Measurements from ENCODE around the gene AP5Z1.

AP5Z1 gene

GRCh38 chr7:4749798-4750197 lies 25.6 kb upstream of the AP5Z1 start:
- Histone ChIP-seq H3K4me3 (no peak overlapping the region), H3K36me3 (ENCODE audit: insufficient read depth, low read length) (peaks cover 60% of the 10 kb centered on the region), H3K27ac (no peak overlapping the region), H3K9me3 (ENCODE audit: low read depth, low read length) (no peaks in the 10 kb centered on the region), H3K9ac (ENCODE audit: insufficient read length) (no peak overlapping the region)
- TF ChIP-seq FOXP2 (optimal IDR thresholded peaks at IDR 0.05; ENCODE audit: control extremely low read depth, extremely low read length, insufficient read depth) (no peak), POLR2AphosphoS5 (IDR thresholded peaks at IDR 0.05; ENCODE audit: borderline replicate concordance, low read depth, low read length) (no peak), EZH2 (IDR thresholded peaks at IDR 0.05) (no peak)
- no peak for DNase-seq (ENCODE audit: low read depth, low spot score)

- TF ChIP-seq EZH2 (IDR thresholded peaks at IDR 0.05) (no peak), POLR2AphosphoS5 (IDR thresholded peaks at IDR 0.05; ENCODE audit: borderline replicate concordance, low read depth, low read length) (no peak), FOXP2 (optimal IDR thresholded peaks at IDR 0.05; ENCODE audit: control extremely low read depth, extremely low read length, insufficient read depth) (no peak)
- Histone ChIP-seq H3K4me3 (no peak overlapping the region), H3K36me3 (ENCODE audit: insufficient read depth, low read length) (peaks cover 72% of the 10 kb centered on the region), H3K9ac (ENCODE audit: insufficient read length) (no peak overlapping the region), H3K9me3 (ENCODE audit: low read depth, low read length) (no peaks in the 10 kb centered on the region), H3K27ac (no peak overlapping the region)
- no peak for DNase-seq (ENCODE audit: low read depth, low spot score)
Observed at GRCh38 chr7:4751398-4751947, 23.9 kb upstream of the AP5Z1 start.

- no peak for DNase-seq (ENCODE audit: low read depth, low spot score)
- no peak overlapping the region for H3K4me3 ChIP-seq
- no peak for TF ChIP-seq FOXP2 (optimal IDR thresholded peaks at IDR 0.05; ENCODE audit: control extremely low read depth, extremely low read length, insufficient read depth)
- H3K36me3 ChIP-seq (ENCODE audit: insufficient read depth, low read length) = peaks cover 71% of the 10 kb centered on the region
- no peak overlapping the region for H3K27ac ChIP-seq
- H3K9ac ChIP-seq (ENCODE audit: insufficient read length) = no peak overlapping the region
- H3K9me3 ChIP-seq (ENCODE audit: low read depth, low read length) = no peaks in the 10 kb centered on the region
Observed at GRCh38 chr7:4753598-4754432, 21.6 kb upstream of the AP5Z1 start.

GRCh38 chr7:4754433-4755010 lies 20.9 kb upstream of the AP5Z1 start:
- no peak for DNase-seq (ENCODE audit: low read depth, low spot score)
- H3K9ac ChIP-seq (ENCODE audit: insufficient read length) = no peak overlapping the region
- no peak overlapping the region for H3K27ac ChIP-seq
- H3K36me3 ChIP-seq (ENCODE audit: insufficient read depth, low read length) = peaks cover 70% of the 10 kb centered on the region
- H3K4me3 ChIP-seq = no peak overlapping the region
- TF ChIP-seq FOXP2 (optimal IDR thresholded peaks at IDR 0.05; ENCODE audit: control extremely low read depth, extremely low read length, insufficient read depth) (no peak), POLR2AphosphoS5 (IDR thresholded peaks at IDR 0.05; ENCODE audit: borderline replicate concordance, low read depth, low read length) (no peak), EZH2 (IDR thresholded peaks at IDR 0.05) (no peak)
- no peaks in the 10 kb centered on the region for H3K9me3 ChIP-seq (ENCODE audit: low read depth, low read length)

- TF ChIP-seq FOXP2 (optimal IDR thresholded peaks at IDR 0.05; ENCODE audit: control extremely low read depth, extremely low read length, insufficient read depth) (no peak), POLR2AphosphoS5 (IDR thresholded peaks at IDR 0.05; ENCODE audit: borderline replicate concordance, low read depth, low read length) (no peak), EZH2 (IDR thresholded peaks at IDR 0.05) (no peak)
- Histone ChIP-seq H3K4me3 (no peak overlapping the region), H3K36me3 (ENCODE audit: insufficient read depth, low read length) (peaks cover 70% of the 10 kb centered on the region)
Observed at GRCh38 chr7:4755045-4755444, 20.4 kb upstream of the AP5Z1 start.

GRCh38 chr7:4758111-4758510 lies 17.3 kb upstream of the AP5Z1 start:
- H3K36me3 ChIP-seq (ENCODE audit: insufficient read depth, low read length) = peaks cover 88% of the 10 kb centered on the region

More at GRCh38 chr7:4755045-4755444, 20.4 kb upstream of the AP5Z1 start:
- no peak for DNase-seq (ENCODE audit: low read depth, low spot score)
- H3K9me3 ChIP-seq (ENCODE audit: low read depth, low read length) = no peaks in the 10 kb centered on the region
- H3K9ac ChIP-seq (ENCODE audit: insufficient read length) = no peak overlapping the region
- no peak overlapping the region for H3K27ac ChIP-seq

GRCh38 chr7:4758791-4759190 lies 16.6 kb upstream of the AP5Z1 start:
- TF ChIP-seq EZH2 (IDR thresholded peaks at IDR 0.05) (no peak), FOXP2 (optimal IDR thresholded peaks at IDR 0.05; ENCODE audit: control extremely low read depth, extremely low read length, insufficient read depth) (no peak), POLR2AphosphoS5 (IDR thresholded peaks at IDR 0.05; ENCODE audit: borderline replicate concordance, low read depth, low read length) (no peak)
- Histone ChIP-seq H3K36me3 (ENCODE audit: insufficient read depth, low read length) (peaks cover 90% of the 10 kb centered on the region), H3K9ac (ENCODE audit: insufficient read length) (no peak overlapping the region), H3K4me3 (no peak overlapping the region), H3K27ac (no peak overlapping the region), H3K9me3 (ENCODE audit: low read depth, low read length) (no peaks in the 10 kb centered on the region)
- DNase-seq (ENCODE audit: low read depth, low spot score) = no peak

More at GRCh38 chr7:4758111-4758510, 17.3 kb upstream of the AP5Z1 start:
- DNase-seq (ENCODE audit: low read depth, low spot score) = no peak
- Histone ChIP-seq H3K9ac (ENCODE audit: insufficient read length) (no peak overlapping the region), H3K4me3 (no peak overlapping the region), H3K9me3 (ENCODE audit: low read depth, low read length) (no peaks in the 10 kb centered on the region), H3K27ac (no peak overlapping the region)
- no peak for TF ChIP-seq FOXP2 (optimal IDR thresholded peaks at IDR 0.05; ENCODE audit: control extremely low read depth, extremely low read length, insufficient read depth)
- TF ChIP-seq POLR2AphosphoS5 (IDR thresholded peaks at IDR 0.05; ENCODE audit: borderline replicate concordance, low read depth, low read length) = no peak
- TF ChIP-seq EZH2 (IDR thresholded peaks at IDR 0.05) = no peak

GRCh38 chr7:4759211-4759610 lies 16.2 kb upstream of the AP5Z1 start:
- peaks cover 88% of the 10 kb centered on the region for H3K36me3 ChIP-seq (ENCODE audit: insufficient read depth, low read length)
- TF ChIP-seq EZH2 (IDR thresholded peaks at IDR 0.05) (no peak), POLR2AphosphoS5 (IDR thresholded peaks at IDR 0.05; ENCODE audit: borderline replicate concordance, low read depth, low read length) (no peak), FOXP2 (optimal IDR thresholded peaks at IDR 0.05; ENCODE audit: control extremely low read depth, extremely low read length, insufficient read depth) (no peak)
- H3K4me3 ChIP-seq = no peak overlapping the region

More at GRCh38 chr7:4759211-4759610, 16.2 kb upstream of the AP5Z1 start:
- no peak for DNase-seq (ENCODE audit: low read depth, low spot score)
- Histone ChIP-seq H3K27ac (no peak overlapping the region), H3K9ac (ENCODE audit: insufficient read length) (no peak overlapping the region), H3K9me3 (ENCODE audit: low read depth, low read length) (no peaks in the 10 kb centered on the region)

Data from SK-N-MC (cell line).